Midbrain (tissue), 1 donor: ENCODE results near the gene CFAP300.

ENCODE experiments used
- DNase-seq: peaks from one replicate; lab custom pipeline; 2025; lab: John Stamatoyannopoulos, UW

Gene CFAP300

GRCh38 chr11:102073253-102073652 is 26.0 kb downstream of the CFAP300 start:
- DNase-seq, result no peak

GRCh38 chr11:102079625-102080024 is 32.4 kb downstream of the CFAP300 start:
- no peak for DNase-seq

- DNase-seq, result no peak
These were observed 34.1 kb downstream of the CFAP300 start for GRCh38 chr11:102081313-102081712.

DNA sequence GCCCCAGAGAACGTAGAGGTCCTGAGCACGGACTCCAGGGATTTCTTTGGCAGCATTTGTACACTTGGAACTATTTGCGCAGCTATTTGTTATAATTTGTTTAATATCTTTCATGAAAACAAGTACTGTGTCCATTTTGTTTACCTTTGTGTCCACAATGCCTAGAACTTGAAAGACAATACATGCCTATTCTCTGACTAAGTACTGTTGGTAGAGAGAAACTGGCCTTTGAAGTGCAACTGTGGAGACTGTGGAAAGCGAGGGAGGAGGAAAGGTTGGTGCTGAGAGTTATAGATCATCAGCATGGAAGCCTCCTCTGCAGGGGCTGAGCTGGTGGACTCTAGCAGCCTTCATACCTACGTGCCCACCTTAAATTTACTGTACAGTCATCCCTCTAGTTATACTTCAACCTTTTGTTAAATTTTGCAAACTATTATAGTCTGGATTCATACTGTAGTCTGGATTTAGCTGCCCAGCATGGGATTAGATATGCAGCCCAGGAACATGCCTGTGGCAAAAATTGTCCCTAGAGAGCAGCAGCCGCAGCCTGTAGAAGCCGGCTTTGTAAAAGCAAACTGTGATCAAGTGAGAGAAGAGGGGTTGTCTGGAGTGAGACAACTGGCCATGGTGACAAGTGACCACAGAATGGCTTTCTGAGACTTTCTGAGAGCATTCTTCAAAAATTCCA is 38.8 kb downstream of the CFAP300 start:
- DNase-seq, result no peak

- no peak for DNase-seq
These were observed 49.9 kb downstream of the CFAP300 start for GRCh38 chr11:102097186-102097585.

DNA sequence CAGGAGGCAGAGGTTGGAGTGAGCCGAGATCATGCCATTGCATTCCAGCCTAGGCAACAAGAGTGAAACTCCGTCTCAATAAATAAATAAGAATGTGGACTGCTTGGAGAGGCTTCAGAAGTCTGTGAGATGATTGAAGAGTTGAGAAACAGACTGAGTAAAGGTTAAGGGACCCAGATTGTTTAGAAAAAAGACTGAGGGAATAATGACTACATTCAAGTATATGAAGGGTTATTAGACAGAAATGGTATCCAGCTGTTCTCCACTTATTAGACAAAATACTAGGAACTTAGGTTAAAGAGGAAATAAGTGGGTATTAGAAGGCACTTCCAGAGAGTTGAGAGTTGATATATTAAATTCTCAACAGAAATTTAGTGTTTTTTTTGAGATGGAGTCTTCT is 52.5 kb downstream of the CFAP300 start:
- DNase-seq, result no peak

DNA sequence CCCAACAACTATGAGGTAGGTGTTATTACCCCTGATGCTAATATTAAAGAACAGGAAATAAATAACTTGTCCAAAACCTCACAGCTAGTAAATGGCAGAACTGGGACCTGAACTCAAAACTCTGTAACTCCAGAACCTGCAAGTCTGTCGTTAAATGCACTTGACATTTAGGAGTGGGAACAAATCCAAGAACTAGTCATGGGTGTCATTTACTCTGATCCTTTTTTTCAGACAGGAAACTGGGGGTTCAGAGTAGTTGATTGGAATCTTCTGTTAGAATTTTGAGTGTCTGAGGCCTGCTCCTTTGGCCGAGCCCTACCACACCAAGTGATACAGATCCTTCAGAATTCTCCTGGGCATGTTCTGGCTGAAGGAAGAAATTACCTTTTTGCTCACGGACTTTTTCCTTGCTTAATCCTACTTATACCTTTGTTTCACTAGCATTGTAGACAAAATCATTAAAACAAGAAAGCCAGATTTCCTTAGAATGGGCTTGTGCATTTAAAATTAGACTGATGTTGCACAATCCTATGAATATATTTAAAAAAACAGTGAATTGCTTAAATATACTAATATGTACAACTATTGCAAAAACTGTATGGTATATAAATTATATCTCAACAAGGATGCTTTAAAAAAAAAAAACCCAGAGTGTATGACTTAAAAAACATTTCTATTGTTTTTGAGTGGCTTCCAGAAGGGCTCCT is 61.6 kb downstream of the CFAP300 start:
- no peak for DNase-seq

GRCh38 chr11:102109896-102110760 is 62.9 kb downstream of the CFAP300 start, which contains the start of gene YAP1:
Gene YAP1, plus strand, starts transcription at chr11:102110447. Its CDS starts 402 bp downstream, at chr11:102110849.
- peak; percentile 66 for DNase-seq

- no peak for DNase-seq
These were observed 63.4 kb downstream of the CFAP300 start for GRCh38 chr11:102110761-102111010.

GRCh38 chr11:102111011-102111786 is 64.0 kb downstream of the CFAP300 start:
- DNase-seq, result peak; percentile 69

GRCh38 chr11:102111787-102112508 is 64.7 kb downstream of the CFAP300 start:
- no peak for DNase-seq

DNA sequence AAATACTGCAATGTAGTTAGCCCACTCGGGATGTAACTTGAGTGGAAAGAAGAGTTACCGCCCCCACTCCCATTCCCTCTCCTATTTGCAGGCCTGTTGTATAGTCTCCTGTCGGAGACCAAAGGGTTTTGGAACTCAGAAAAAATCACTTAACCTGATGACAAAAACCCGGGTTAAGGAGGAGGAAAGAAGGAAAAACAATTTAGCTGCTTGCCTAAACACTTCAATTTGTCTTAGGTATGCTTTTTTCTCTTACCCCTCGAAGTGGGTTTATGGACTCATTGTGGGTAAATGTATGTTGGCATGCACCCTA is 65.2 kb downstream of the CFAP300 start:
- no peak for DNase-seq

GRCh38 chr11:102114032-102114431 is 66.8 kb downstream of the CFAP300 start:
- no peak for DNase-seq

DNA sequence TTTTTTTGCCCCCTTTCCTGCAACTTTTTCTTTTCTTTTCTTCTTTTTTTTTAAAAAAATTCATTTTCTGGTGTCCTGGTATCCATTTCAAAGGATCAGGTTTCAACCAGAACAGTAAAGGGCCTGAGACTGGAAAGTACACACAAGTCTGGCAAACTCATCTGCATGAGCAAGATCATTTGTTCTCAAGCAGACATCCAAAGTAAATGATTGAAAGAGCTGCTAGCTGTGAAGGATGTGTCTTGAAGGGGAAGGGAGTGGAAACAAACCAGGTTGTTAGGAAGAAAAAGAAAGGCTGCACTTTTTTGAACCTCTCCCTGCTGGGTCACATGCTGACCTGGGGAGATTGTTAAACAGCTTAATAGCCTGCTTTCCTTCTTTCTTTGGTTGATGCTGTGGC is 68.3 kb downstream of the CFAP300 start:
- DNase-seq, result no peak

DNA sequence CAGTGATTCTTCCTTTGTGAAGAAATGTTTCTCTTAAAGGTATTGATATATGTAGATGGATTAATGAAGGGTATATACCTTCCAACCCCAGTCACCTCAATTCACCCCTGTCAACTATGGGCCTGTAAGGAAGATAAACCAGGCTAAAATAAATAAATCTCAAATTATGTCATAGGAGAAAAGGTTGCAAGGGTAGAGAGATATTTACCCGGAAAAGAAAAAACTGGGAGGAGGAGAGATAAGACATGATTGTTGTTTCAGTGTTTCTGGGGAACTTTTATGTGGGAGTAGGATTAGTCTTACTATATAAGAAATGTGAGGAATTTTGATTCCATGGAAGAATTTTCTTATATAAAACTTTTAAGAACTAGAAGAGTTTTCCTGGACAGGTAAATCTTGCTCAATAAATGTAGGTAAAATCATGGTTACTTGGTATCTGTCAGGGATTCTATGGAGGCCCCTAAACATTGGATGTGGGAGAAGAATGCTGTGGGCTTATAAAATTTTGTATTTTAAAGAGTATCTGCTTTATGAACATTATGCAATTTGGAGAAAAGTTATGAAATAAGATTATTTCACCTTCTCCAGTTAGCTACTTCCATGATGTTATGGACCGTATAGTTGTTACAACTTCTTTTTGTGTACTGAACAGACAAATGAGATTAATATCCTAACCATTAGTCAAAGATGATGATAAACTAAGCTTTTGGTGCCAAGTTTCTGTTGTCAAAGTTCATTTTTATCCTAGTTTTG is 69.4 kb downstream of the CFAP300 start:
- DNase-seq, result no peak

- DNase-seq, result no peak
These were observed 70.4 kb downstream of the CFAP300 start for GRCh38 chr11:102117472-102118113.

- DNase-seq, result no peak
These were observed 71.7 kb downstream of the CFAP300 start for GRCh38 chr11:102118937-102119336.

DNA sequence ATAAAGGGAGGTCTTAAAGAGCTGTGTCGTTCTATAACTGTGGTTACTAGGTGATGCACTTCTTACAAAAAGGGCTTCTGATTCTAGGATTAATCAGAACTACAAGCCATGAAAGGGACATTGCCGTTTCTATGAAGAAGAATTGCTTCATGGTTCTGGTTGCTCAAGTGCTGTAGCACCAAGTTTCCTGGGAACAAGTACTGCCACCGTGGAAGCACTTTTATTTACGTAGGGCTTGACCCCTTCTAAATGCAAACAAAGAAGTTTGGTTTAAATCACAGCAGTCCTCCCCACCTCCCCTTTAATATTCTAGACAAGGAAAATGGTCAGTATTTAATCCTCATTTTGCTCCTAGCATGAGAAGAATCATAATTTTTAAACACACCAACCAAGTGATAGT is 72.8 kb downstream of the CFAP300 start:
- DNase-seq, result no peak

- no peak for DNase-seq
These were observed 73.3 kb downstream of the CFAP300 start for GRCh38 chr11:102120437-102120973.

DNA sequence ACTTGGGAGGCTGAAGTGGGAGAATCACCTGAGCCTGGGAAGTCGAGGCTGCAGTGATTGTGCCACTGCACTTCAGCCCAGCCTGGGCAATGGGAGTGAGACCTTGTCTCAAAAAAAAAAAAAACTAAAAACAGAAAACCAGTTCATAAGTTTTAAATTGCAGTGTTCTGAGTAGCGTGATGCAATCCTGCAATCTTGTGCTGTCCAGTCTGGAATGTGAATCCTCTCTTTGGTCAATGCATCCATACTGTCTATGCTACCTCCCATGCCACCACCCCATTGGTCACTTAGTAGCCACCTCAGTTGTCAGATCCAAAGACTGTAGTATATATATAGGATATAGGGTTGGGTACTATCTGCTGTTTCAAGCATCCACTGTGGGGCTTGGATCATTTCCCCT is 74.1 kb downstream of the CFAP300 start:
- DNase-seq, result no peak
